HG03432 (cell line): ENCODE data around the gene SMIM35.

Source experiments
- ATAC-seq: cut with Tn5 transposase; IDR thresholded peaks from one replicate; pipeline ENCODE4 v1.9.1; 2021; ENCODE audit warnings: mild to moderate bottlenecking, moderate library complexity; ENCODE audit not compliant: unreplicated experiment

Gene SMIM35

DNA sequence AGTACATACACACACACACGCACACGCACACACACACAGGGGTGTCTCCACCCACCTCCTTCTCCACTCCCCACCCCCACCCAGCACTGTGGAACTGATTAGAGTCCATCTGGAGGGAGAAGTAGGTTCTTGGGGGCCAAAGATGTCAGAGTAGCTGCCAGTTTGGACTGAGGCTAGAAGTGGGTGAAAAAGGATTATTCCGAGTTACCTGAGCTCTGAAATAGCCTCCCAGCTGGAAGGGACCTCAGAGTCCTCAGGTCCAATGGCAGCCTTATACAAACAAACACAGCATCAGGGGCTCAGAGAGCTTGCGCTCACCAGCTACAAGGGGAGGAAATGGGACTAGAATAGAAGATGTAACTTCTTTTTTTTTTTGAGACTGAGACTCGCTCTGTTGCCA is 79.7 kb downstream of the SMIM35 start:
- ATAC-seq = no peak

DNA sequence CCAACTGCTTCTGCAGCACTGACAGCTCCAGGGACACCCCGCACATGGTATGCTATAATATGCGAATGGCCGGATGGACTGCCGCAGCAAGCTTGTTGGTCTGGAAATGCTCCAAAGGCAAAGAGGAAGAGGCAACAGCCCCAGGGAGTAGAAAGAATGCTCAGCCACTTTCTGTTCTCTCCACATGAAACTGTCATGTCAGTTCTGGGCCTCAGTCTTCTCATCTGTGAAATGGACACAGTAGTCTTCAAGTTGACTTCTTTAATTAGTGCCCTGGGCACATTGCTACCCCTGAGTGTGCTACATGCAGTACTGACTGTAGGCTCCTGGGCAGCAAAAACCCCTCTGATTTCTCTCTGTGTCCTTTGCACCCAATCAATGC is 80.6 kb downstream of the SMIM35 start:
- ATAC-seq = no peak

DNA sequence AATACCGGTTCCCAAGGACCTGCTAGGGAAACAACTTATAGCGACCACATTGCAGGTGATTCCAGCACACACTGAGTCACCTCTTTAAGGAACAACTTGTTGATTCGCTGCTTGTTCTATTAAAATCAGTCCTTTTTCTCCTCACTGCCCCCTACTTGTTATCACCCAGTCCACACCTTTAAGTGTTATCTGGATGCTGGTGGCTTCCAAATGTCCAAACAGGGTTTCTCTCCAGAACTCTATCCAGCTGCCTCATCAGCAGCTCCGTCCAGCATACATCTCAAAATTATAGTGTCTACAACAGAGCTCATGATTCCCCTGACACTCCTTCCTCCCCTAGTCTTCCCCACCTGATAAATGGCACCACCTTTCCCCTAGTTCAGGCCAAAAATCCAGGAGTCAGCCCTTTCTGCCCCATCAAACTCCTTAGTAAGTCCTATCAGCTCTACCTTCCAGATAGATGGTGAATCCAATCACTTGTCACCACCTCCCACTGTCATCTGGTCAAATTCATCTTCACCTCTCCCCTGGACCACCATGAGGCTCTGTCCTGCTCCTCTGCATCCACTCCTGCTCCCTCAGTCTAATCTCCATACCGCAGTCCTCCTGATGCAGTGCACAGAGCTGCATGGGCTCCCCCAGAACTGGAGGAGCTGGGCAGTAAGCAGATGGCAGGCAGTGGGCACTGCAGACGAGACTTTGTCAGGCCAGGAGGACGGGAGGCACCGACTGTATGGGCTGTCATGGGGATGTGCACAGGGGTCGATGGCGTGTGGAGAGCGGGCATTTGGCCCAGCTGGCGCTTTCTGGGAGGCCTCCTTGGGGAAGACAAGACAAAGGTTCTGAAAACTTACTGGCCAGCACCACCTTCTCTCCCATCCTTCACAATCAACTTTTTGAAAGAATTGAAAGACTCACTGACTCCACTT is 81.3 kb downstream of the SMIM35 start:
- ATAC-seq = no peak

DNA sequence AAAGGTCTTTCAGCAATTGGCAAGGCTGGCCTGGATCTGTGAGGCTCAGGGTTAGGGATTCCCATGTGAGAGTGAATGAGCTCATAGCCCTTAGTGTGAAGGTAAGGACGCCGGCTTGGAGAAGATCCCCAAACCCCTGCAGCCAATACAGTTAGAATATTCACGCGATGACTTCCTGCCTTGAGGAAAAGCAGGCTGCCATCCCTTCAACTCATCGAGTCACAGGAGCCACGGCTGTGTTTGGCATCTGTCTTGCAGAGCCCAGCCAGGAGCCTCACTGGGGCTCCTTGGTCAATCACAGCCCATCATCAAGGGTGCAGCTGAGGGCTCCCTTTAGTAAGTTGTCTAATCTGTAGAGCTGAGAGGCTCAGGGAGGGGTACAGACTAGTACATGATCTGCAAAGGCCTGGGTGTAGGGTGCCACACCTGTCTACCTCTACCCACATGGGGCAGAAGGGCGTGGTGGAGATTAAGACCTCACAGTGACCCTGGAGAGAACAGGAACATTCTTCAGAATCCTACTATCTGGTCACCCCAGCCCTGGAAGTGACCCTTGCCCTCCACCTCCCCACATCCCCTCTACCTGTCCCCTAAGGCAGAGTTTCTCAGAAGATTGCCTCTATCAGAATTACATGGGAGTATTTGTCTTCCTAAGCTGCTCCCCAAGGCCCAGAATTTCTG is 82.1 kb downstream of the SMIM35 start:
- ATAC-seq = no peak

DNA sequence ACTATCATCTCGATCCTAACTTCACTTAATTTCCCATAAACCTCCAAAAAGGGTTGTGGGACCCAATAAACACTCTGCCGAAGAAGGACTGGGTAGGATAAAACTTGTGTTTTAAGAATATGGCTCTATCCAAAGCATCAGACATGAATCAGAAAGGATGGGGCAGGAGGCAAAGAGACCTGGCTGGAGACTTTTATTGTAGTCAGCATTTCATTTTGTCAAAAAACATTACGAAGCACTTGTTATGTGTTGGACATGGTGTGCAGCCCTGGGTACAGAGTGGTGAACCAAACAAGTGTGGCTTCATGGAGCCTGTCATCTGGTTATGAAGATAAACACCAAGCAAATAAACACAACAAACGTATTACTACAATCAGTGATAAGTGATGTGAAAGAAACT is 83.3 kb downstream of the SMIM35 start:
- no peak for ATAC-seq

DNA sequence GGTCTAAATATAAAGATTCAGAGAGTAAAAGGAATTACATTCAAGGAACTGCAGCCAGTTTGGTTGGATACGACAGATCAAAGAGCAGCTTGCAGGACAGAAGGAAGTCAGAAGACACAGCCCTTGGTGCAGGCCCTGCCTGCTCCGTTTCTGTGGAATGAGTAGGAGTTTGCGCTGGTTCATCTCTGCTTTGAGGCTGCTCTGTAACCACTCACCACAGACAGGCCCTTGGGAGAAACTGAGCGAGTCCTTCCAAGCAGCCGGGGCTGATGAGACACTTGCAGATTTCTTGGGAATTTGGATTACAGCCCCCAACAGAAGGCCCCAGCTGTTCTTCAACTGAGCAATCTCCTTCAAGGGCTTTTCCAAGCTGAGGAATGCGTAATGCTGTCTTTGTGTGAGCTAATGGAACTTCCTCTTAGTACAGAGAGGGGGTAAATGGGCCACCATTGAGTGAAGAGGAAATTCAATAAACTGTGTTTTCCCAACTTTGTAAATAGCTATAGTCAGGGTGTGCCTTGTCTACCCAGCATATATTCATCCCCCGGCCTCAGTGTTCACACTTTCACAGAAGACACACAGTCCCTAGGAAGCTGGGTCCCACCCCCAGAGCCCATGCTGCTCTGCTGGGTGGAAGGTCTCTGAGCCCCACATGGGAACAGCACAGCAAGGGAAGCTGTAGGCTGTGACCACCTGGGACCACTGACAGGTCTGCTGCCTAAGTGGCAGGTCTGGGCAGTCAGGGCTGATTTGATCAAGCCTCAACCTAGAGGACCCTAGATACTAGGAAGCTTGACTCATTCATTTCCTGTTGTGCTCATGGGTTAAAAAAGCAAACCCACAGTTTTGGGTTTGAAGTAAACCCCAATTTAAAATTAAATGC is 84.0 kb downstream of the SMIM35 start:
- ATAC-seq = no peak

DNA sequence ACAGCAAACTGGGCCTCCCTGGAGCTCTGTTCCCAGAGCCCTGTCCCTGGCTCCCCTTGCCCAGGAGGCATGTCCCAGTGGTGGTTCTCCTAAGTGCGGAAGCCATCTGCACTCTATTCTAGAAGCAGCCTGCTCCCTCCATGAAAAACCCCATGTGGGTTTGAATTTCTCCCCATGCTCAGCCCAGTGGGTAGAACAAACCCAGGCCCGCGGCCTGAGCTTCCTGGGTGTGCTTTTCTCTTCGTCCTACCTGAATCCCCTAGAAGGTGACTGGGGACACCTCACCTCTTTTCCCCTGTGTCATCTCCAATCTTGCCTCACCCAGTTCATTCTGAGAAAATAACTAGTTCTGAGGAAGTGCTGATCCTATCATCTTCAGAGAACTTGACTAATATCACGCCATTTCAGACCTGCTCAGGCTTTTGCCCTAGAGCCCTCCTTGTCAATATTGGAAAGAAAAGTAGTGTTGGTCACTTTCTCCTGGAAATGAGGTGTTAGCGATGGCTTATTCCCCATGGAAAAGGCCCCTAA is 84.7 kb downstream of the SMIM35 start:
- no peak for ATAC-seq

DNA sequence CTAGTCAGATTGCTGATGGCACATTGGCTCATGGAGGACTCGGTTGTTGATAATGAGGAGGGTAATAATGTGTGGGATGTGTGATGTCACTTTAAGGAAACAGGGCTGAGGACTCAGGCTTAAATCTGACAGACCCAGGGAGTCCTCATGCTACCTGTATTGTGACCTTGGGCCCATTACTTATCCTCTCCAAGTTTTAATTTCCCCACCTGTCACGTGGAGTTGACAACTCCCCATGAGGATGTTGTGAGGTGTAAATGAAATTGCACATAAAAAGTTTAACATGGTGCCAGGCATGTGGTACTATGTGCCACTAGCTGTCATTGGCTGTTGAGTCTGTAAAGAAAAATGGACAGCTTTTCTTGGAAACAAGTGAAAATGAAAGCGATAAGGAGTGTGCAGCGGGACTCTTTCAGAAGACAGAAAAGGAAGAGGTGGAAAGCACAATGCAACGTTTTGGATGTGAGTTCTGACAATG is 85.2 kb downstream of the SMIM35 start:
- no peak for ATAC-seq

DNA sequence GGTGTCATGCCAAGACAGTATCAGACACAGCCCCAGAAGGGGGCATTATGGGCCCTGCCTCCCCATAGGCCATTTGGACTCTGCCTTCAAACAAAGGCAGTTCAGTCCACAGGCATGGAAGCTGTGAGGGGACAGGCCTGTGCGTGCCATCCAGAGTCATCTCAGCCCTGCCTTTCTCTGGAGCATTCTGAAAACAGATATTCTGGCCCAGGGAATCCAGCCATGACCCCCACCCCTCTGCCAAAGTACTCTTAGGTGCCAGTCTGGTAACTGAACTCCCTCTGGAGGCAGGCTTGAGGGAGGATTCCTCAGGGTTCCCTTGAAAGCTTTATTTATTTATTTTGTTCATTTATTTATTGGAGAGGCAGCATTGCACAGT is 85.9 kb downstream of the SMIM35 start:
- ATAC-seq = no peak

DNA sequence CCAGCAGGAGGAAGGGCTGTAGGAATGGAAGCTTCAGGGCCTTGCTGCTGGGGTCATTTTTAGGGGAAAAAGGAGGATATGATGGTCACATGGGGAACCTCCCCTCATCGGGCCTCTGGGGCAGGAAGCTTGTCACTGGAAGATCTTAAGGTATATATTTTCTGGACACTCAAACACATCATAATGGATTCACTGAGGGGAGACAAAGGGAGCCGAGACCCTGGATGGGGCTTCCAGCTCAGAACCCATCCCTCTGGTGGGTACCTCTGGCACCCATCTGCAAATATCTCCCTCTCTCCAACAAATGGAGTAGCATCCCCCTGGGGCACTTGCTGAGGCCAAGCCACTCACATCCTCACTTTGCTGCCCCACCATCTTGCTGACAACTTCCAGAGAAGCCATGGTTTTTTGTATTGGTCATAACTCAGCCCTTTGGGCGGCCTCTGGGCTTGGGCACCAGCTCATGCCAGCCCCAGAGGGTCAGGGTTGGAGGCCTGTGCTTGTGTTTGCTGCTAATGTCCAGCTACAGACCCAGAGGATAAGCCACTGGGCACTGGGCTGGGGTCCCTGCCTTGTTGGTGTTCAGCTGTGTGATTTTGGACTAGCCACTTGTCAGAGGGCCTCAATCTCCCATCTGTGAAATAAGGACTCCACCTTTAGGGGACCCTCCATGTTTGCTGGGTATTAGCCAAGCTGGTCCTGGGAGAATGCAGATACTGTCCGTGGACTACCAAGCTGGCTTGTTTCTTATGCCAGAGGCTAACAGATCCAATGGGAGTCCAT is 86.5 kb downstream of the SMIM35 start:
- ATAC-seq = no peak

DNA sequence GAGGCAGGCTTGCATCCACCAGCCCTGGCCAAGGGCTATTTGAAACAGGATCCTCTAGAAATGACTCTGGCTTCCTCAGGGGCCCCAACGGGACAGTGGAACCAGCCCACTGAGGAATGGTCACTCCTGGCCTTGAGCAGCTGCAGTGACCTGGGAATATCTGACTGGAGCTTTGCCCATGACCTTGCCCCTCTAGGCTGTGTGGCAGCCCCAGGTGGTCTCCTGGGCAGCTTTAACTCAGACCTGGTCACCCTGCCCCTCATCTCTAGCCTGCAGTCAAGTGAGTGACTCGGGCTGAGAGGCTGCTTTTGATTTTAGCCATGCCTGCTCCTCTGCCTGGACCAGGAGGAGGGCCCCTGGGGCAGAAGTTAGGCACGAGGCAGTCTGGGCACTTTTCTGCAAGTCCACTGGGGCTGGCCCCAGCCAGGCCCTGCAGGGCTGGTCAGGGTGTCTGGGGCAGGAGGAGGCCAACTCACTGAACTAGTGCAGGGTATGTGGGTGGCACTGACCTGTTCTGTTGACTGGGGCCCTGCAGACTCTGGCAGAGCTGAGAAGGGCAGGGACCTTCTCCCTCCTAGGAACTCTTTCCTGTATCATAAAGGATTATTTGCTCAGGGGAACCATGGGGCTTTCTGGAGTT is 87.3 kb downstream of the SMIM35 start:
- no peak for ATAC-seq

DNA sequence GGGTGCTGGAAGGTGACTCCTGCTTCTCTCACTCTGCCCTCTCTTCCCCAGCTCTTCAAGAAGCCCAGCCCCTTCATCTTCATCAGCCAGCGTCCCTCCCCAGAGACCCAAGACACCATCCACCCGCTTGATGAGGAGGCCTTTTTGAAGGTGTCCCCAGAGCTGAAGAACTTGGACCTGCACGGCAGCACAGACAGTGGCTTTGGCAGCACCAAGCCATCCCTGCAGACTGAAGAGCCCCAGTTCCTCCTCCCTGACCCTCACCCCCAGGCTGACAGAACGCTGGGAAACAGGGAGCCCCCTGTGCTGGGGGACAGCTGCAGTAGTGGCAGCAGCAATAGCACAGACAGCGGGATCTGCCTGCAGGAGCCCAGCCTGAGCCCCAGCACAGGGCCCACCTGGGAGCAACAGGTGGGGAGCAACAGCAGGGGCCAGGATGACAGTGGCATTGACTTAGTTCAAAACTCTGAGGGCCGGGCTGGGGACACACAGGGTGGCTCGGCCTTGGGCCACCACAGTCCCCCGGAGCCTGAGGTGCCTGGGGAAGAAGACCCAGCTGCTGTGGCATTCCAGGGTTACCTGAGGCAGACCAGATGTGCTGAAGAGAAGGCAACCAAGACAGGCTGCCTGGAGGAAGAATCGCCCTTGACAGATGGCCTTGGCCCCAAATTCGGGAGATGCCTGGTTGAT is 88.0 kb downstream of the SMIM35 start:
- peak; percentile 5 for ATAC-seq

DNA sequence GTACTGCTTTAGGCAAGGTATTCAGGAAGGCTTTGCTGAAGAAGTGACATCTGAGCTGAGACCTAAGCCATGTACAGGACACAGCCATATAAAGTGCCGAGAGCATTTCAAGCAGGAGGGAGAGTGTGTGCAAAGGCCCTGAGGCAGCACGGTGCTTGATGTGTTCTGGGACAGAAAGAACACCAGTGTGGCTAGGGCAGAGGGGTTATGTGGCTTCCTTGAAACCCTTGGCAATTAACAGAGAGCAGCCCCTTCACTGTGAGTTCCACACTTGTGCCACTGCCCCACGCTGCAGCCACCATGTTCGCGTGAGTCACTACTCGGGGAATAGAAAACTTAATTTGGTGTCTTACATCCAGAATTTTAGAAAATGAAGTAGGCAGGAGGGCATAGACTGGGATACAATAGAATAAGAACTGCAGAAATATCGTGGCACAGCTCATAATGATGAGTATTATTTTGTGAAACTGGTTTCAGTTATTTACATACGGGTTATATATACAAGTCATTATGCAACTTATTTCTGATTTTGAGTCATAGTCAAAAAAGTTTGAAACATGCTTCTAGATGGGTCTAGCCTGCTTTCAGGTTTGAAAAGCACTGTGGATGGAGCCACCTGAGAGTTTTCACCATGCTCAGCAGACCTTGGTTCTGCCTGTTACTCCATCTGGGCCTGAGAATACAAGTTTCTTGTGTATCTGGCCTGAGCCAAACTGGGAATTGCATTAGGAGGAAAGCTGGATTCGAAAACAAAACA is 88.8 kb downstream of the SMIM35 start:
- peak; percentile 76 for ATAC-seq

DNA sequence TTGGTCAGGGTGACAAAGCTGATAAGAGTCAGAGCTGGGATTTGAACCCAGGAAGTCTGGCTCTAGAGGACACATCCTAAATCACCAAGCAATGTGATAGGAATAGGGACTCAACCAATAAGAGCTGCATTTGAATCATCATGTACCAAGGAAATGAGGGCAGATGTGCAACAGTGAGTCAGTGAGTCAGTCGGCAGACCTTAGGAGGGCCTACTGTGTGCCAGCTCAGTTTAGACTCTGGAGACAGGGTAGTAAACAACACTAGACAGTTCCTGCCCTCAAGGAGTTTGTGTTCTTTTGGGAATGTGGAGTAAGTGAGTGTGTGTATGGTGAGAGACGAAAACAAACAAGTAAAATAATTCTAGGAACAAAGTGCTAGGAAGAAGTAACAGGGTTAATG is 89.4 kb downstream of the SMIM35 start:
- no peak for ATAC-seq

DNA sequence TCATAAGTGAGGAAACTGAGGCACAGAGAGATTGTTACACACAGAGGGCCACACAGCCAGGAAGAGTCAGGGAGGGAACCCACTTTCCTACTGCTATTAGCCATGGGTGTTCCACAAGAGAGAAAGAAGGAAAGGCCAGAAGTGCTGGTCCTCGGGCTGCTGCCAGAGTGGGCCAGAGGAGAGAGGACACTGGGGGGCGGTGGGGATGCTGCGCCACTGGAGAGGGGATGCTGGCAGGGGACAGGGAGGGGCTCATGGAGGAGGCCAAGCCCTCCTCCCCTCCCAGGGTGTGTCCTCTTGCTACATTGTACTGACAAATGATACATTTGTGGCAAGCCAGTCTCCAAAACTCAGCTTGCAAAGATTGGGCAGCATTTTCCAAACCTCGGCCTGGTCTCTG is 90.7 kb downstream of the SMIM35 start:
- no peak for ATAC-seq

DNA sequence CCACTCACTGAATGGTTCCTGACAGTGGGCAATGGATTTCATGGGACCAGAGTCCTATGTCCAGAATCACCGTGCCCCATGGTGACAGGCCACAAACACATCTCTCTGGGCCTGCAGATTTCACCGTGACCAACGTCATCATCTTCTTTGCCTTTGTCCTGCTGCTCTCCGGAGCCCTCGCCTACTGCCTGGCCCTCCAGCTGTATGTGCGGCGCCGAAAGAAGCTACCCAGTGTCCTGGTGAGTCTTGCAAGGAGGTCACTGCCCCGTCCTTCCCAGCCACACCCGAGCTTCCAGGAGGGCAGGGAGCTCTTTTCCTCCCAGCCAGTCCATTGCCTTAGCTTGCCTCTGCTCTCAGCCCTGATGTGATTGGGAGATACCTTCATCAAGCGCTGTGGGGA is 91.3 kb downstream of the SMIM35 start:
- no peak for ATAC-seq

DNA sequence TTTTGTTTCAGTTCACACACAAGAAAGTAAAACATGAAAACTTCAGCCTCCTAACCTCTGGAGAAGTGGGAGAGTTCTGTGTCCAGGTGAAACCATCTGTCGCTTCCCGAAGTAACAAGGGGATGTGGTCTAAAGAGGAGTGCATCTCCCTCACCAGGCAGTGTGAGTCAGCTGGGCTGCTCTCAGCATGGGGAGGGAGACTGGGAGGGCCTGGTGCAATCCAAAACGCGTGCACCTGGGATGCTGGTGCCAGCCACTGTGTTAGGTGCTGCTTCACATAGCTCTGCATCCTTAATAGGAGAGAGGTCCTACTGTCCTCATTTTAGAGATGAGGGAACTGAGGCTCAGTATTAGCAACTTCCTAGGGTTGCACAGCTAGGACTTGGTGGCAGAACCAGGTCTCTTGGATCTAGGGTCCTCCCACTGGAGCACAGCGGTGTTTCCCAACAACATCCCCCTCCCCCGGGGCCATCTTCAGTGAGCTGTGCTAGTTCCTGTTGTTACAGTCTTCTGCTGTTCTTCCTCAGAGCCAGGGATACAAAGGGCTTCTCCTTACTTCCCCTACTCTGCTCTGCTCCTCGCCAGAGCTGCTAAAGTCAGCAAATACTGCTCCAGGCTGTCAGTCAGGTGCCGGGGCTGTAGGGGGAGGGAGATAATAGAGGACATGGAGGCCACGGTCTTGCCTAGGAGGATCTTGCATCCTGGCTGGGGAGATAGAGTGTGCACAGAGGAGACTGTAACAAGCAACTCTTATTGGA is 92.6 kb downstream of the SMIM35 start:
- no peak for ATAC-seq

DNA sequence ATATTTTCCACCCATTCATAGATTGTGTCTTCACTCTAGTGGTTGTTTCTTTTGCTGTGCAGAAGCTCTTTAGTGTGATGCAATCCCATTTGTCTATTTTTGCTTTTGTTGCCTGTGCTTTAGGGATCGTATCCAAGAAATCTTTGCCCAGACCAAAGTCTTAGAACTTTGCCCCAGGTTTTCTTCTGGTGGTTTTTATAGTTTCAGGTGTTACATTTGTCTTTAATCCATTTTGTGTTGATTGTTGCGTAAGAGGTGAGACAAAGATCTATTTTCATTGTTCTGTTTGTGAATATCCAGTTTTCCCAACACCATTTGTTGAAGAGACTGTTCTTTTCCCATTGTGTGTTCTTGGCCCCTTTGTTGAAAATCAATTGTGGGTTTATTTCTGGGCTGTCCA is 94.1 kb downstream of the SMIM35 start:
- no peak for ATAC-seq
